ENCODE results near the gene RIMS4. TPM values are rescaled to one million over a fixed set of nuclear protein-coding genes. Genes with fewer than 3 reads are reported as not detected.
A peak's percentile ranks its signal among the peaks of the same experiment; 100 is the strongest.

The RIMS4 gene
- total and polyA plus RNA-seq, 2 of the 13 experiments (the other 11 are each of a cell fraction or from before 2014, with no cell fraction given) = 0.01 to 0.07 TPM

DNA sequence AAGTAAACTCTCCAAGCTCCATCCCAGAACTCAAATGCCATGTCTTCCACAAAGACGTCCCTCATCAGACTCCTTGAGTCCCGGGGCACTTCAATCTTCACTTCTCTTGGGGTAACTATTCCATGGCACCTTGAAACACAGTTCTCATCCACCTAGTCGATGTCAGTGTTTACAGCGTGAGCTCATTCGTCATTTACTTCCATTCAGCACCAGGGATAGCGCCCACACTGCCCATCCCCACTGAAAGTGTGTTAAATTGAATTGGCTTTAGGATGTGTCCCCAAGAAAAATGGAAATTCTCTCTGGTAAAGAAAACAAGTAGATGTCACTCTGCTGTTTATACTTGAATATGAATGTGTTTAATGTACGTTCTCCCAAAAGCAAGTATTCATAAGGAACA is 33.4 kb downstream of the RIMS4 start (continued):
- TF ChIP-seq DZIP1 (CRISPR knock-in tag; IDR thresholded peaks at IDR 0.05) = no peak
- TF ChIP-seq KMT2A (CRISPR knock-in tag; IDR thresholded peaks at IDR 0.05) = no peak
- TF ChIP-seq ZFY (CRISPR knock-in tag; IDR thresholded peaks at IDR 0.05) = no peak
- no peak; the same call in 1 of the 2 replicates for TF ChIP-seq RFXANK (CRISPR knock-in tag; IDR thresholded peaks at IDR 0.05)
- TF ChIP-seq NAIF1 (CRISPR knock-in tag; IDR thresholded peaks at IDR 0.05; ENCODE audit: borderline replicate concordance) = no peak
- no peak for TF ChIP-seq RELA (CRISPR knock-in tag; IDR thresholded peaks at IDR 0.05)
- TF ChIP-seq WIZ (CRISPR knock-in tag; IDR thresholded peaks at IDR 0.05) = peak; percentile 97
- TF ChIP-seq, protein P1, sequence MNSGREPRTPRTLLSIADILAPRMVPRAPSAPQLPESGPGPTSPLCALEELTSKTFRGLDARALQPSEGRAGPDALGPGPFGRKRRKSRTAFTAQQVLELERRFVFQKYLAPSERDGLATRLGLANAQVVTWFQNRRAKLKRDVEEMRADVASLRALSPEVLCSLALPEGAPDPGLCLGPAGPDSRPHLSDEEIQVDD (CRISPR knock-in tag; IDR thresholded peaks at IDR 0.05; ENCODE audit: borderline replicate concordance) = no peak
- no peak for TF ChIP-seq ZNF709 (CRISPR knock-in tag; IDR thresholded peaks at IDR 0.05)
- TF ChIP-seq FOXP1 (IDR thresholded peaks at IDR 0.05) = no peak
- TF ChIP-seq FOXP1 (CRISPR knock-in tag; IDR thresholded peaks at IDR 0.05) = 0 out of 2 replicates have a peak, but pooled peaks have one; percentile 42
- TF ChIP-seq REXO4 (CRISPR knock-in tag; IDR thresholded peaks at IDR 0.05; ENCODE audit: borderline replicate concordance) = no peak
- no peak for TF ChIP-seq ZNF737 (CRISPR knock-in tag; IDR thresholded peaks at IDR 0.05; ENCODE audit: borderline replicate concordance)
- TF ChIP-seq SP140L (CRISPR knock-in tag; IDR thresholded peaks at IDR 0.05; ENCODE audit: borderline replicate concordance) = peak; percentile 70; the same call in 1 of the 2 replicates
- no peak for TF ChIP-seq CENPBD1 (CRISPR knock-in tag; IDR thresholded peaks at IDR 0.05; ENCODE audit: borderline replicate concordance, low read depth)
- no peak for TF ChIP-seq MATR3 (CRISPR knock-in tag; IDR thresholded peaks at IDR 0.05)
- TF ChIP-seq PBX2 (CRISPR knock-in tag; IDR thresholded peaks at IDR 0.05) = no peak
- TF ChIP-seq, protein P2, sequence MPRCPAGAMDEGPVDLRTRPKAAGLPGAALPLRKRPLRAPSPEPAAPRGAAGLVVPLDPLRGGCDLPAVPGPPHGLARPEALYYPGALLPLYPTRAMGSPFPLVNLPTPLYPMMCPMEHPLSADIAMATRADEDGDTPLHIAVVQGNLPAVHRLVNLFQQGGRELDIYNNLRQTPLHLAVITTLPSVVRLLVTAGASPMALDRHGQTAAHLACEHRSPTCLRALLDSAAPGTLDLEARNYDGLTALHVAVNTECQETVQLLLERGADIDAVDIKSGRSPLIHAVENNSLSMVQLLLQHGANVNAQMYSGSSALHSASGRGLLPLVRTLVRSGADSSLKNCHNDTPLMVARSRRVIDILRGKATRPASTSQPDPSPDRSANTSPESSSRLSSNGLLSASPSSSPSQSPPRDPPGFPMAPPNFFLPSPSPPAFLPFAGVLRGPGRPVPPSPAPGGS (CRISPR knock-in tag; IDR thresholded peaks at IDR 0.05) = no peak
- TF ChIP-seq ZNF713 (CRISPR knock-in tag; IDR thresholded peaks at IDR 0.05) = no peak
- no peak for TF ChIP-seq ZFP91 (CRISPR knock-in tag; IDR thresholded peaks at IDR 0.05; ENCODE audit: borderline replicate concordance)
- TF ChIP-seq FOXJ3 (CRISPR knock-in tag; IDR thresholded peaks at IDR 0.05; ENCODE audit: borderline replicate concordance) = no peak
- TF ChIP-seq, protein P3, sequence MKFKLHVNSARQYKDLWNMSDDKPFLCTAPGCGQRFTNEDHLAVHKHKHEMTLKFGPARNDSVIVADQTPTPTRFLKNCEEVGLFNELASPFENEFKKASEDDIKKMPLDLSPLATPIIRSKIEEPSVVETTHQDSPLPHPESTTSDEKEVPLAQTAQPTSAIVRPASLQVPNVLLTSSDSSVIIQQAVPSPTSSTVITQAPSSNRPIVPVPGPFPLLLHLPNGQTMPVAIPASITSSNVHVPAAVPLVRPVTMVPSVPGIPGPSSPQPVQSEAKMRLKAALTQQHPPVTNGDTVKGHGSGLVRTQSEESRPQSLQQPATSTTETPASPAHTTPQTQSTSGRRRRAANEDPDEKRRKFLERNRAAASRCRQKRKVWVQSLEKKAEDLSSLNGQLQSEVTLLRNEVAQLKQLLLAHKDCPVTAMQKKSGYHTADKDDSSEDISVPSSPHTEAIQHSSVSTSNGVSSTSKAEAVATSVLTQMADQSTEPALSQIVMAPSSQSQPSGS (CRISPR knock-in tag; IDR thresholded peaks at IDR 0.05) = peak; percentile 43; the same call in 1 of the 2 replicates
- TF ChIP-seq SPEN (CRISPR knock-in tag; IDR thresholded peaks at IDR 0.05; ENCODE audit: low read depth) = no peak
